Activated T-cell treated with anti-CD3 and anti-CD28 coated beads, Interleukin-2, amount 50 U/mL, for 1 hour (primary cell): ENCODE measurements around the gene TBC1D9.

Source experiments
- DNase-seq: peaks from one replicate; pipeline ENCODE4 v3.0.0-alpha.2; 2020

Gene TBC1D9

GRCh38 chr4:140719686-140720085 lies 36.5 kb downstream of the TBC1D9 start:
- DNase-seq: no peak

GRCh38 chr4:140719022-140719421 lies 37.2 kb downstream of the TBC1D9 start:
- no peak for DNase-seq

GRCh38 chr4:140718241-140718952 lies 37.8 kb downstream of the TBC1D9 start:
- no peak for DNase-seq

- DNase-seq: no peak
Measured at GRCh38 chr4:140717313-140717712, 38.9 kb downstream of the TBC1D9 start.

- no peak for DNase-seq
Measured at GRCh38 chr4:140715119-140715518, 41.1 kb downstream of the TBC1D9 start.

- no peak for DNase-seq
Measured at GRCh38 chr4:140711910-140712309, 44.3 kb downstream of the TBC1D9 start.

- no peak for DNase-seq
Measured at GRCh38 chr4:140710908-140711622, 45.1 kb downstream of the TBC1D9 start.

- no peak for DNase-seq
Measured at GRCh38 chr4:140707325-140707724, 48.9 kb downstream of the TBC1D9 start.

- no peak for DNase-seq
Measured at GRCh38 chr4:140706665-140707064, 49.5 kb downstream of the TBC1D9 start.

- no peak for DNase-seq
Measured at GRCh38 chr4:140706276-140706625, 49.9 kb downstream of the TBC1D9 start.

- DNase-seq: no peak
Measured at GRCh38 chr4:140705625-140706275, 50.4 kb downstream of the TBC1D9 start.

- no peak for DNase-seq
Measured at GRCh38 chr4:140704964-140705363, 51.2 kb downstream of the TBC1D9 start.

GRCh38 chr4:140704392-140704960 lies 51.7 kb downstream of the TBC1D9 start:
- no peak for DNase-seq

- DNase-seq: no peak
Measured at GRCh38 chr4:140703463-140703862, 52.7 kb downstream of the TBC1D9 start.

- DNase-seq: no peak
Measured at GRCh38 chr4:140702096-140702757, 54.0 kb downstream of the TBC1D9 start.

- no peak for DNase-seq
Measured at GRCh38 chr4:140701071-140701470, 55.1 kb downstream of the TBC1D9 start.

GRCh38 chr4:140697709-140698560 lies 58.2 kb downstream of the TBC1D9 start:
- no peak for DNase-seq

- no peak for DNase-seq
Measured at GRCh38 chr4:140695483-140695882, 60.7 kb downstream of the TBC1D9 start.

- DNase-seq: no peak
Measured at GRCh38 chr4:140693562-140693961, 62.6 kb downstream of the TBC1D9 start.

GRCh38 chr4:140691369-140691768 lies 64.8 kb downstream of the TBC1D9 start:
- no peak for DNase-seq

- no peak for DNase-seq
Measured at GRCh38 chr4:140690093-140690492, 66.1 kb downstream of the TBC1D9 start.

- no peak for DNase-seq
Measured at GRCh38 chr4:140689623-140690022, 66.6 kb downstream of the TBC1D9 start.
